H1 (cell line): ENCODE data around the gene ATP6V0E2. TPM values are rescaled to one million over a fixed set of nuclear protein-coding genes. Genes with fewer than 3 reads are reported as not detected.

Experiments used
- CTCF ChIA-PET: fragments of 300-600 bp; sonication (Branson Sonifier 250); formaldehyde crosslinking; loops from one replicate; lab custom pipeline; 2021; ENCODE audit not compliant: partially characterized antibody; lab: Charles Lee
- POLR2A ChIA-PET: fragments of 300-600 bp; sonication (Branson Sonifier 250); formaldehyde crosslinking; loops from one replicate; lab custom pipeline; 2021; ENCODE audit warnings: inconsistent platforms; ENCODE audit not compliant: partially characterized antibody; lab: Charles Lee
- DNase-seq, 2 experiments: peaks; one replicate each; pipeline versions ENCODE4 v3.0.0 to v3.0.0-alpha.2; 2010 to 2022; ENCODE audit warnings: low spot score in 2 of 2, low read depth in 1 of 2, mixed read lengths in 1 of 2
- FAIRE-seq: peaks from 2 replicates; lab custom pipeline; 2011; peaks lifted over from hg19 to GRCh38; lab: Jason Lieb, UNC
- H2AFZ ChIP-seq: 2 replicates; pipeline ENCODE4 v1.8.1; 2012; ENCODE audit warnings: low read length, inconsistent platforms
- H2AK5ac ChIP-seq: 2 replicates; pipeline ENCODE4 v1.6.1; 2013; ENCODE audit warnings: low read depth, low read length
- H2BK120ac ChIP-seq: replicated peaks from 2 replicates; pipeline ENCODE3; 2013; ENCODE audit warnings: low read depth, low read length, inconsistent platforms
- H2BK12ac ChIP-seq: 2 replicates; pipeline ENCODE4 v1.6.1; 2013; ENCODE audit warnings: low read depth, low read length
- H2BK15ac ChIP-seq: 2 replicates; pipeline ENCODE4 v1.6.1; 2013; ENCODE audit warnings: low read length
- H2BK20ac ChIP-seq: 2 replicates; pipeline ENCODE4 v1.6.1; 2013; ENCODE audit warnings: low read length
- H2BK5ac ChIP-seq: 2 replicates; pipeline ENCODE4 v1.6.1; 2013; ENCODE audit warnings: low read depth, low read length
- H3K14ac ChIP-seq: 2 replicates; pipeline ENCODE4 v1.6.1; 2013; ENCODE audit warnings: inconsistent platforms; ENCODE audit not compliant: insufficient read length
- H3K18ac ChIP-seq: 2 replicates; pipeline ENCODE4 v1.6.1; 2013; ENCODE audit warnings: low read length; ENCODE audit errors: extremely low read depth
- H3K23ac ChIP-seq: 2 replicates; pipeline ENCODE4 v1.6.1; 2013; ENCODE audit warnings: inconsistent platforms; ENCODE audit not compliant: insufficient read length
- H3K23me2 ChIP-seq: 2 replicates; pipeline ENCODE4 v1.6.1; 2013; ENCODE audit warnings: low read depth, low read length
- H3K27ac ChIP-seq: 2 replicates; pipeline ENCODE4 v1.6.1; 2011; ENCODE audit warnings: low read depth, low read length, inconsistent platforms
- H3K27me3 ChIP-seq, 4 experiments: replicated peaks in 1 of 4; 1 replicate in 1 of 4; 2 replicates in 3 of 4; pipeline versions ENCODE4 v1.6.1 to v1.8.1; 2011 to 2013; ENCODE audit warnings: low read length in 3 of 4, mild to moderate bottlenecking in 3 of 4, inconsistent platforms in 2 of 4, mixed read lengths in 2 of 4, moderate library complexity in 1 of 4; ENCODE audit not compliant: control insufficient read depth in 3 of 4, insufficient read depth in 3 of 4; ENCODE audit errors: extremely low read depth in 1 of 4
- H3K36me3 ChIP-seq, 4 experiments: 2 replicates each; pipeline versions ENCODE4 v1.6.1 to v1.8.1; 2011 to 2013; ENCODE audit warnings: mild to moderate bottlenecking in 4 of 4, low read length in 3 of 4, moderate library complexity in 2 of 4, control low read depth in 1 of 4, inconsistent platforms in 1 of 4; ENCODE audit not compliant: insufficient read depth in 4 of 4, control insufficient read depth in 2 of 4
- H3K4ac ChIP-seq: replicated peaks from 2 replicates; pipeline ENCODE3; 2013; ENCODE audit warnings: low read length, low read depth, mixed read lengths, inconsistent platforms; ENCODE audit not compliant: insufficient read length
- H3K4me1 ChIP-seq, 4 experiments: replicated peaks in 1 of 4; 1 replicate in 1 of 4; 2 replicates in 3 of 4; pipeline versions ENCODE4 v1.6.1 to v1.8.1; 2011 to 2013; ENCODE audit warnings: low read length in 3 of 4, inconsistent platforms in 2 of 4, mixed read lengths in 1 of 4; ENCODE audit not compliant: insufficient read depth in 4 of 4, control insufficient read depth in 3 of 4
- H3K4me2 ChIP-seq, 2 experiments: 2 replicates each; pipeline versions ENCODE4 v1.6.1 to v1.8.1; 2011 to 2013; ENCODE audit warnings: low read depth in 2 of 2, low read length in 2 of 2, control low read depth in 1 of 2, inconsistent platforms in 1 of 2, mild to moderate bottlenecking in 1 of 2; ENCODE audit not compliant: insufficient read depth in 1 of 2
- H3K4me3 ChIP-seq, 4 experiments: fragments of 200-600, 300-600 bp in 1 of 4; sonication (generic), shearing (Covaris generic), sonication (Bioruptor Twin) in 1 of 4; 2 replicates each; pipeline versions ENCODE4 v1.5.1 to v1.8.1; 2011 to 2016; ENCODE audit warnings: low read length in 4 of 4, low read depth in 3 of 4, control low read depth in 2 of 4, inconsistent platforms in 2 of 4, mild to moderate bottlenecking in 2 of 4, mixed read lengths in 1 of 4, moderate library complexity in 1 of 4; ENCODE audit not compliant: insufficient read depth in 2 of 4; ENCODE audit errors: extremely low read depth in 1 of 4
- H3K56ac ChIP-seq: replicated peaks from 2 replicates; pipeline ENCODE3; 2013; ENCODE audit warnings: low read depth, mild to moderate bottlenecking, mixed read lengths, low read length, inconsistent platforms; ENCODE audit not compliant: insufficient read length
- H3K79me1 ChIP-seq: 2 replicates; pipeline ENCODE4 v1.6.1; 2013; ENCODE audit warnings: low read depth, low read length, control low read depth
- H3K79me2 ChIP-seq, 2 experiments: 2 replicates each; pipeline versions ENCODE4 v1.6.1 to v1.8.1; 2012 to 2013; ENCODE audit warnings: low read length in 2 of 2, mild to moderate bottlenecking in 2 of 2, inconsistent platforms in 1 of 2; ENCODE audit not compliant: insufficient read depth in 2 of 2, control insufficient read depth in 1 of 2
- H3K9ac ChIP-seq, 4 experiments: replicated peaks in 1 of 4; 1 replicate in 1 of 4; 2 replicates in 3 of 4; pipeline versions ENCODE4 v1.6.1 to v1.8.1; 2011 to 2013; ENCODE audit warnings: low read depth in 3 of 4, low read length in 3 of 4, control low read depth in 2 of 4, mild to moderate bottlenecking in 2 of 4, moderate library complexity in 2 of 4, inconsistent platforms in 1 of 4; ENCODE audit errors: extremely low read depth in 1 of 4
- H3K9me3 ChIP-seq, 2 experiments: 2 replicates each; pipeline versions ENCODE4 v1.6.1 to v1.8.1; 2012 to 2013; ENCODE audit warnings: mild to moderate bottlenecking in 2 of 2, moderate library complexity in 2 of 2, control low read depth in 1 of 2, inconsistent platforms in 1 of 2, low read depth in 1 of 2, low read length in 1 of 2, mixed read lengths in 1 of 2; ENCODE audit not compliant: insufficient read depth in 2 of 2
- H4K20me1 ChIP-seq, 2 experiments: replicated peaks in 1 of 2; 2 replicates each; pipeline versions ENCODE3 to v1.8.1; 2011 to 2013; ENCODE audit warnings: inconsistent platforms in 2 of 2, low read length in 2 of 2, mild to moderate bottlenecking in 1 of 2; ENCODE audit not compliant: insufficient read depth in 2 of 2, control insufficient read depth in 1 of 2
- H4K5ac ChIP-seq: 2 replicates; pipeline ENCODE4 v1.6.1; 2013; ENCODE audit warnings: low read length, low read depth, mixed read lengths, inconsistent platforms; ENCODE audit not compliant: insufficient read length
- H4K8ac ChIP-seq: 2 replicates; pipeline ENCODE4 v1.8.0; 2013; ENCODE audit warnings: mild to moderate bottlenecking, moderate library complexity, low read length, inconsistent platforms; ENCODE audit not compliant: insufficient read depth; ENCODE audit errors: extremely low read depth
- H4K91ac ChIP-seq: replicated peaks from 2 replicates; pipeline ENCODE3; 2013; ENCODE audit warnings: low read length, mixed read lengths, inconsistent platforms; ENCODE audit not compliant: insufficient read length
- SAP30 ChIP-seq: fragments of 300-600 bp; sonication (generic); IDR thresholded peaks from 2 replicates; pipeline ENCODE4 v1.7.1; 2012; ENCODE audit warnings: low read length, moderate library complexity, mild to moderate bottlenecking, inconsistent platforms; ENCODE audit not compliant: insufficient read depth, insufficient replicate concordance
- WGBS, 2 experiments: shearing (Covaris generic) in 1 of 2; methylation state at CpG; one replicate each; pipeline versions ENCODE4 v1.1.6 to v1.1.7; 2013 to 2015; ENCODE audit warnings: low lambda C conversion rate in 2 of 2, mixed read lengths in 2 of 2, inconsistent platforms in 1 of 2, low coverage in 1 of 2, missing lambda C conversion rate in 1 of 2; ENCODE audit not compliant: insufficient replicate concordance in 2 of 2, insufficient coverage in 1 of 2, insufficient read length in 1 of 2; ENCODE audit errors: extremely low coverage in 1 of 2, missing lambda C conversion rate in 1 of 2; 5-methylcytosine and 5-hydroxymethylcytosine counted together
- polyA plus RNA-seq, 7 experiments: library from polyadenylated mRNA; depleted of rRNA in 3 of 7; stranded (reverse) in 5 of 7; unstranded in 2 of 7; fragments of >200 nt in 5 of 7; fragments of 200-250 nt in 2 of 7; gene quantifications; 1 replicate in 5 of 7; 2 replicates in 1 of 7; 4 replicates in 1 of 7; pipeline versions ENCODE4 v1.2.1 to v1.2.3, GENCODE V29; 2011 to 2013; ENCODE audit warnings: missing spikeins in 2 of 7, mixed read lengths in 2 of 7
- total RNA-seq: library from RNA; stranded (reverse); fragmentation: NEBNext Ultra II Directional; extraction: Animal tissue kit (Norgen Biotek cat#: 25700); gene quantifications from 2 replicates; pipeline ENCODE4 v1.2.1, GENCODE V29; 2021
- TF ChIP-seq, protein P1 (sequence below), 3 experiments: IDR thresholded peaks; 1 replicate in 2 of 3; 2 replicates in 1 of 3; pipeline versions ENCODE4 v1.5.1 to v1.6.1; 2011; ENCODE audit warnings: low read length in 3 of 3, mild to moderate bottlenecking in 3 of 3, inconsistent platforms in 2 of 3, low read depth in 1 of 3, moderate library complexity in 1 of 3; ENCODE audit not compliant: insufficient read depth in 1 of 3; ENCODE audit errors: control extremely low read depth in 1 of 3

Gene ATP6V0E2
- total and polyA plus RNA-seq, 2 of the 8 experiments (the other 6 are each of a cell fraction or from before 2014, with no cell fraction given), result 26.1 to 47.9 TPM

DNA sequence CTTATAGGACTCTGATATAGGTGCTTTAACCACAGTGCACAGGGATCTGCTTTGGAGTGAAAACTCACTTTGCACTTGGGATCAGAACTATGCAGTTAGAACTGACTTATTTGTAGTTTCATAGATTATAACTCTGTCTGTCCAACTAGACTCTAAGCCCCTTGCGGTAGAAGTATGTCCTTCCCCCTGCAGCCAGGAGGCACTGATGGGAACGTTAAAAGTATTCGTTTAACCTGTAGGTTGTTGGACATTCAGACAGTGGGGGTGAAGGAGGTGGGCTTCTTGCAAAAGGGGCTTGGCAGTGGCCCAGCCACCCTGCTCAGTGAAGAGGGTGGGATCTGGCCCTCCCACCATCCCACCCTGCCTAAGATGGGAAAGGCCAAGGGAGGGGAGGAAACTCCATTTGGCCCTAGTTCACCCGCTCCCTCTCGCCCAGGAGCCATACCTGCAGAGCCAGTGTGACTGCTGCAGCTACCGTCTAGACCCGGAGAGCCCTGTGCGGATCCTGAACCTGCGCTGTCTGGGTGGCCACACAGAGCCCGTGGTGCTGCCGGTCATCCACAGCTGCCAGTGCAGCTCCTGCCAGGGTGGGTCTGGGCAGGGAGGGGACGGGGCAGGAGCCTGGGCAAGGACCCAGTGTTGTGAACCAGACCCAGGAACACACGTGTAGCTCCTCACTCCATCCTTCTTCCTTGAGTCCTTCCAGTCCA, 41.3 kb upstream of the ATP6V0E2 start:
- POLR2A ChIA-PET, result interaction anchor here (0.7 kb wide), 1 partner anchor 22 kb away, joined by 3 read pairs; no protein-coding TSS in a partner anchor
- Histone ChIP-seq H3K27ac (no peak overlapping the region), H3K56ac (no peak overlapping the region)

More for the DNA sequence above, 41.3 kb upstream of the ATP6V0E2 start:
- Histone ChIP-seq H2BK12ac (no peak overlapping the region), H3K14ac (no peak overlapping the region), H2BK20ac (no peak overlapping the region), H3K23me2 (no peaks in the 10 kb centered on the region), H3K36me3 (no peaks in the 10 kb centered on the region), H3K18ac (no peak overlapping the region), H3K79me1 (no peaks in the 10 kb centered on the region), H3K4me2 (no peak overlapping the region; a peak in 1 of 4 replicates), H3K23ac (no peak overlapping the region), H2AFZ (peak overlapping the region; percentile 65; the same call in 1 of the 2 replicates), H3K9ac (no peak overlapping the region), H3K79me2 (no peaks in the 10 kb centered on the region), H3K9me3 (no peaks in the 10 kb centered on the region), H4K8ac (no peak overlapping the region; the same call in 1 of the 2 replicates), H3K27me3 (no peaks in the 10 kb centered on the region), H3K4me3 (no peak overlapping the region), H3K4ac (no peak overlapping the region), H4K20me1 (no peaks in the 10 kb centered on the region), H2BK5ac (no peak overlapping the region), H2AK5ac (no peak overlapping the region), H4K5ac (no peak overlapping the region), H2BK15ac (0 out of 2 replicates have a peak overlapping the region, but pooled peaks have one; percentile 46), H4K91ac (no peak overlapping the region), H2BK120ac (no peak overlapping the region), H3K4me1 (peaks cover 0 to 10% (median 6%) of the 10 kb centered on the region in 4 experiments; a peak in 6 of 7 replicates)
- DNase-seq (no peak), FAIRE-seq (no peak)
- WGBS, 2 experiments, result 88% methylated on average over 13 of the region's 13 CpGs; no CpG with 5 or more reads in 1 of the 2 experiments
- no peak for TF ChIP-seq SAP30
- TF ChIP-seq, protein P1, sequence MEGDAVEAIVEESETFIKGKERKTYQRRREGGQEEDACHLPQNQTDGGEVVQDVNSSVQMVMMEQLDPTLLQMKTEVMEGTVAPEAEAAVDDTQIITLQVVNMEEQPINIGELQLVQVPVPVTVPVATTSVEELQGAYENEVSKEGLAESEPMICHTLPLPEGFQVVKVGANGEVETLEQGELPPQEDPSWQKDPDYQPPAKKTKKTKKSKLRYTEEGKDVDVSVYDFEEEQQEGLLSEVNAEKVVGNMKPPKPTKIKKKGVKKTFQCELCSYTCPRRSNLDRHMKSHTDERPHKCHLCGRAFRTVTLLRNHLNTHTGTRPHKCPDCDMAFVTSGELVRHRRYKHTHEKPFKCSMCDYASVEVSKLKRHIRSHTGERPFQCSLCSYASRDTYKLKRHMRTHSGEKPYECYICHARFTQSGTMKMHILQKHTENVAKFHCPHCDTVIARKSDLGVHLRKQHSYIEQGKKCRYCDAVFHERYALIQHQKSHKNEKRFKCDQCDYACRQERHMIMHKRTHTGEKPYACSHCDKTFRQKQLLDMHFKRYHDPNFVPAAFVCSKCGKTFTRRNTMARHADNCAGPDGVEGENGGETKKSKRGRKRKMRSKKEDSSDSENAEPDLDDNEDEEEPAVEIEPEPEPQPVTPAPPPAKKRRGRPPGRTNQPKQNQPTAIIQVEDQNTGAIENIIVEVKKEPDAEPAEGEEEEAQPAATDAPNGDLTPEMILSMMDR (IDR thresholded peaks at IDR 0.05; ENCODE audit: control extremely low read depth in 1 of 3, insufficient read depth in 1 of 3, low read depth in 1 of 3, low read length in 3 of 3), result peak in 1 of 3 experiments; percentile 32; a peak in 1 of 4 replicates
- CTCF ChIA-PET, result interaction anchor here (1.0 to 2.9 kb wide), 9 partner anchors 17 to 36 kb away, joined by 3 to 15 read pairs (median 4); no protein-coding TSS in a partner anchor
